HuH-7.5 (cell line): Measurements from ENCODE around the gene CCDC85B.
A peak's percentile ranks its signal among the peaks of the same experiment; 100 is the strongest.

Source experiments
- DNase-seq: peaks from one replicate; pipeline ENCODE4 v3.0.0; 2011; ENCODE audit warnings: low spot score

CCDC85B gene

GRCh38 chr11:65911682-65912568 is 21.5 kb downstream of the CCDC85B start:
- peak; percentile 78 for DNase-seq

GRCh38 chr11:65912845-65913244 is 22.4 kb downstream of the CCDC85B start:
- DNase-seq, result no peak

GRCh38 chr11:65915101-65915820 is 24.8 kb downstream of the CCDC85B start:
- no peak for DNase-seq

- no peak for DNase-seq
Measured at GRCh38 chr11:65915821-65916251, 25.4 kb downstream of the CCDC85B start.

- no peak for DNase-seq
Measured at GRCh38 chr11:65916391-65916790, 25.9 kb downstream of the CCDC85B start.

GRCh38 chr11:65917077-65917433 is 26.6 kb downstream of the CCDC85B start:
- DNase-seq, result no peak

- DNase-seq, result no peak
Measured at GRCh38 chr11:65917434-65918210, 27.1 kb downstream of the CCDC85B start.

GRCh38 chr11:65918211-65919140 is 28.0 kb downstream of the CCDC85B start, which contains the start of gene C11orf68:
C11orf68 (minus strand) TSS chr11:65919062; CDS start chr11:65919031, 31 bp downstream.
- no peak for DNase-seq

GRCh38 chr11:65919141-65919572 is 28.7 kb downstream of the CCDC85B start, which contains the start of gene DRAP1:
DRAP1 (plus strand) TSS chr11:65919426; CDS start chr11:65919502, 76 bp downstream.
- DNase-seq, result peak; percentile 90

GRCh38 chr11:65919573-65920371 is 29.3 kb downstream of the CCDC85B start:
- DNase-seq, result no peak

GRCh38 chr11:65920372-65920802 is 29.9 kb downstream of the CCDC85B start:
- DNase-seq, result no peak

- no peak for DNase-seq
Measured at GRCh38 chr11:65921033-65921555, 30.6 kb downstream of the CCDC85B start.

- DNase-seq, result no peak
Measured at GRCh38 chr11:65921876-65922275, 31.4 kb downstream of the CCDC85B start.

- DNase-seq, result no peak
Measured at GRCh38 chr11:65922565-65922964, 32.1 kb downstream of the CCDC85B start.

- no peak for DNase-seq
Measured at GRCh38 chr11:65925397-65925796, 34.9 kb downstream of the CCDC85B start.

GRCh38 chr11:65927904-65928397 is 37.5 kb downstream of the CCDC85B start:
- DNase-seq, result no peak

GRCh38 chr11:65928667-65929066 is 38.2 kb downstream of the CCDC85B start:
- DNase-seq, result no peak

GRCh38 chr11:65931773-65932557 is 41.5 kb downstream of the CCDC85B start:
- no peak for DNase-seq

GRCh38 chr11:65932558-65932919 is 42.1 kb downstream of the CCDC85B start:
- no peak for DNase-seq
